WI38 (cell line): ENCODE measurements around the gene MRC2.

ENCODE experiments used
- H3K4me3 ChIP-seq: 2 replicates; pipeline ENCODE4 v1.5.1; 2011; ENCODE audit warnings: low read depth, mild to moderate bottlenecking, control low read depth, low read length
- TF ChIP-seq, protein P1 (sequence below): IDR thresholded peaks from 2 replicates; pipeline ENCODE4 v1.5.1; 2012; ENCODE audit warnings: low read depth, mild to moderate bottlenecking, control low read depth, low read length

Gene MRC2

DNA sequence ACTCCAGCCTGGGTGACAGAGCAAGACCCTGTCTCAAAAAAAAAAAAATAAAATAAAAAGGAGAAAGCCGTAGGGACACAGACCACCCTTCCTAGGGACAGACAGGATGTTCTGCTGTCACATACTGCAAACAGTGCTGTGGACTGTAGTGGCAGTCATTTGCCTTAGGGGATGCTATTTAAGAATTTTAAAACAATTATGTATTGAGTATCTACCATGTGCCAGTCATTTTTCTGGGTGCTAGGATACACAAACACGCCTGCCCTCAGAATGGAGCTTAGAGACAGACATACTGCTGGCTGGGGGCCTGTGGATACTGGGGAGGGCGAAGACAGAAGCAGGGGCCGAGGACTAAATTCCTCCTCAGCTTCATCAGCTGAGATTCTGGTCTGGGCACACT, 45.5 kb downstream of the MRC2 start:
- TF ChIP-seq, protein P1, sequence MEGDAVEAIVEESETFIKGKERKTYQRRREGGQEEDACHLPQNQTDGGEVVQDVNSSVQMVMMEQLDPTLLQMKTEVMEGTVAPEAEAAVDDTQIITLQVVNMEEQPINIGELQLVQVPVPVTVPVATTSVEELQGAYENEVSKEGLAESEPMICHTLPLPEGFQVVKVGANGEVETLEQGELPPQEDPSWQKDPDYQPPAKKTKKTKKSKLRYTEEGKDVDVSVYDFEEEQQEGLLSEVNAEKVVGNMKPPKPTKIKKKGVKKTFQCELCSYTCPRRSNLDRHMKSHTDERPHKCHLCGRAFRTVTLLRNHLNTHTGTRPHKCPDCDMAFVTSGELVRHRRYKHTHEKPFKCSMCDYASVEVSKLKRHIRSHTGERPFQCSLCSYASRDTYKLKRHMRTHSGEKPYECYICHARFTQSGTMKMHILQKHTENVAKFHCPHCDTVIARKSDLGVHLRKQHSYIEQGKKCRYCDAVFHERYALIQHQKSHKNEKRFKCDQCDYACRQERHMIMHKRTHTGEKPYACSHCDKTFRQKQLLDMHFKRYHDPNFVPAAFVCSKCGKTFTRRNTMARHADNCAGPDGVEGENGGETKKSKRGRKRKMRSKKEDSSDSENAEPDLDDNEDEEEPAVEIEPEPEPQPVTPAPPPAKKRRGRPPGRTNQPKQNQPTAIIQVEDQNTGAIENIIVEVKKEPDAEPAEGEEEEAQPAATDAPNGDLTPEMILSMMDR = no peak
- H3K4me3 ChIP-seq = no peak overlapping the region

DNA sequence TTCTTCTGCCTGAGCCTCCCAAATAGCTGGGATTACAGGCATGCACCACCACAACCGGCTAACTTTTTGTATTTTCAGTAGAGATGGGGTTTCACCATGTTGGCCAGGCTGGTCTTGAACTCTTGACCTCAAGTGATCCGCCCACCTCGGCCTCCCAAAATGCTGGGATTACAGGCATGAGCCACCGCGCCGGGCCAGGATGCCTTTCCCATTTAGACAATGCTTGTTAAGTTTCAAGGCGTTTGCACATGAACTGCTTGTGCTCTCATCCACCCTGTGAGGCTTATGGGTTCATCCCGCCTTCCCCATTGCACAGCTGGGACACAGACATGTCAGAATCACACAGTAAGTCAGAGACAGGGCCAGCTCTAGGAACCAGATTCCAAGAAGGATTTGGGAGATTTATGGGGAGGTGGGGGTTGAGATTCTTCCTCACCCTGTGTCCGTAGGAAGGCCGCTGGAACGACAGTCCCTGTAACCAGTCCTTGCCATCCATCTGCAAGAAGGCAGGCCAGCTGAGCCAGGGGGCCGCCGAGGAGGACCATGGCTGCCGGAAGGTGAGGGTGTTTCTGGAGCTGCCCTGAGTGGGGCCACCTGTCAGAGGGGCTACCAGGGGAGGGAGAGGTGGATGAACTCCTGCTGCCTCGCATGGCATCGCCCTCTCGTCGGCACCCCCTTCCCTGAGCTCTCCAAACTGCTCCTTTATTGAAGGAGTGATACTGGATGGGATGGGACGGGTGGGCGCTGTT, 46.3 kb downstream of the MRC2 start:
- TF ChIP-seq, protein P1 = no peak

DNA sequence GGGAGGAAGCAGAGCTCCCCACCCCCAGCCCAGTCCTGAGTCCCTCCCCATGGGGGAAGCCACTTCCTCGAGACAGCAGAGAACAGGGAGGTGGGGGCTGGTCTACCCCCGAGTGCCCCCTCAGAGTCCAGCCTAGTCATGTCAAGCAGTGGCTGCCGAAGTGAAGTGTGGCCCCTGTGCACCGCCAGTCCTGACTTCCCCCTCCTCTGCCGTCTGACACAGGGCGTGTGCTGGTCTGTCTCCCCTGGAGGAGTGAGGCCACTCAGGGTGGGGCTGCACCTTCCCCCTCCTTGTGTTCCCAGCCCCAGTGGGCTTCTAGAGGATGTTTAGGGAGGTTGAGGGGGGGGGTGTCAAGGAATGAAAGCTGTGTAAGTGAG, 46.9 kb downstream of the MRC2 start:
- TF ChIP-seq, protein P1 = no peak

More for the DNA sequence above, 46.3 kb downstream of the MRC2 start:
- H3K4me3 ChIP-seq = no peak overlapping the region

DNA sequence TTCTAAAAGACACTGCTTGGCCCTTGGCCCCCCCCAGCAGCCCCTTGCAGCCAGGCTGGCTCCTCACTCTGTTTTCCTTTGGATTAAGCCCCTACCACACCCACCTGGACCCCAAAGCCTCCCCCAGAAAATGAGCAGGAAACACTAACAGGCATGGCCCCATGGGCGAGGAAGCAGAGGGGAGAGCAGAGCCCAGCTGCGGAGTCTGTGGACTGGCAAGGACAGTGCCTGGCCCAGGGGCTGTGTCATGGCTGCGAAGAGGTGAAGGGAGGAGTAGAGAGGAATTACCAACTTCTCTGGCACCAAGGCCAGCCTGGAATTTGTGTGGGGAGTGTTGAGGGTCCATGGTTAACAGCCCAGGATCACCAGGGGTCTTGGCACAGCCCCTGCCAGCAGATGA, 47.4 kb downstream of the MRC2 start:
- H3K4me3 ChIP-seq = no peak overlapping the region
- TF ChIP-seq, protein P1 = no peak

More for the DNA sequence above, 46.9 kb downstream of the MRC2 start:
- H3K4me3 ChIP-seq = no peak overlapping the region

DNA sequence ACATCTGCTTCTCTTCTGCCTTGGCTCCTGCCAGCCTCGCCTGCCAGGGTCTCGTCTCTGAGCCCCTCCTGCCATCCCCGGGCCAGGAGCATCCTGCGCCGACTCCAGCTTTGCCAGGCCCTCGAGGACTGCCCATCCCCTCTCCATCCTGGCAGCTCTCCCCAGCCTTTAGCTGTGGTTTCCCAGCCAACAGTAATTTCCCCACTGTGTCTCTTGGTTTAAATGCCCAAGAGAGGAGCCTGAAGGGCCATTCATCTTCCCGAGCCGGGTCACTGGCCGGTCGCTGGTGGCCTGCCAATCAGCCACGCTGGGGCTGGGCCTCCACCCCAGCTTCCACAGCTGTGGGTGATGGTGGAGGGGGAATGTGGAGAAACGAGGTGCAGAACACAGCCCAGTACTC, 47.8 kb downstream of the MRC2 start:
- H3K4me3 ChIP-seq = no peak overlapping the region
- TF ChIP-seq, protein P1 = no peak

DNA sequence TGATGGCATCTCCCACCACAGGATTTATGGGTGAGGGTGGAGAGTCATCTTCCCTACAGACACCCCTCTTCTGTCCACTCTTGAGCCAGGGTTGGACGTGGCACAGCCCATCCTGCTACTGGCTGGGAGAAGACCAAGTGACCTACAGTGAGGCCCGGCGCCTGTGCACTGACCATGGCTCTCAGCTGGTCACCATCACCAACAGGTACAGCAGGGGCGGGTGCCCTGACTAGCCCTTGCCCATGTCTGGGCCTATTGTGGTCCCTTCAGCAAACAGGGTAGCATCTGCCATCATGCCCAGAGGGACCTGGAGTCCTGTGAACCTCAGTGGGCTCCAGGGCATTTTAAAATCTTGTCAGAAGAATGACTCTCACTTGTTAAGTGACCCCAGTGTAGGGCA, 48.2 kb downstream of the MRC2 start:
- TF ChIP-seq, protein P1 = no peak
- H3K4me3 ChIP-seq = no peak overlapping the region

DNA sequence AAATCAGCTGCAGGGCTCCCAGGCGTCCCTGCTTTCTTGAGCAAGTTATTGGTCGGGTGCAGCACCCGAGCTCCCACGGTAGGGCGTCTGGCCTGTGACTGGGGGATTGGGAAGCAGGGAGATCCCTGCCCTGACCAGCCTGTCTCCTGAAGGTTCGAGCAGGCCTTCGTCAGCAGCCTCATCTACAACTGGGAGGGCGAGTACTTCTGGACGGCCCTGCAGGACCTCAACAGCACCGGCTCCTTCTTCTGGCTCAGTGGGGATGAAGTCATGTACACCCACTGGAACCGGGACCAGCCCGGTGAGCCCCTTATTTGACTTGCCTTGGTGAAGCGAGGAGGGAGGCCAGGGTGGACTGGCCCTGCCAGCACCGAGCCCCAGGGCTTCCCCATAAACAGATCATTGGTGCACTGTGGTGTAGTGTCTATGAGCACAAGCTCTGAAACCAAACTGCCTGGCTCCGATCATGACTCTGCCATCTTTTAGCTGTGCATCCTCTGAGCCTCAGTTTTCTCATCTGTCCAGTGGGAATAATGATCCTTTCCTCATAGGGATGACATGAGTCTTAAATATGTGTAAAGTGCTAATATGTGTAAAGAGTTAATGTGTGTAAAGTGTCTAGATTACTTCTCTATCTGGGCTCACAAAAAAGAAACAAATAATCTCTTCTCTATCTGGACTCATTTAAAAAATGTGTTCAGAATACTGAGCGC, 48.9 kb downstream of the MRC2 start:
- no peak overlapping the region for H3K4me3 ChIP-seq
- TF ChIP-seq, protein P1 = no peak
